Thyroid gland (tissue), 4 donors: ENCODE measurements around the gene GPR75. TPM values are rescaled to one million over a fixed set of nuclear protein-coding genes. Genes with fewer than 3 reads are reported as not detected.

Source experiments
- DNase-seq, 2 donors: peaks; one replicate each; pipeline ENCODE4 v3.0.0-alpha.2; 2019
- H3K27ac ChIP-seq, 3 donors: fragments of 200-600 bp; sonication (generic); 1 replicate in 2 of 3; 2 replicates in 1 of 3; pipeline ENCODE4 v1.5.1; 2016 to 2019; ENCODE audit warnings: mild to moderate bottlenecking in 1 of 3, moderate library complexity in 1 of 3
- H3K27me3 ChIP-seq: fragments of 200-600 bp; sonication (generic); one replicate; pipeline ENCODE4 v1.5.1; 2019
- H3K36me3 ChIP-seq, 2 donors: fragments of 200-600 bp; sonication (generic); one replicate each; pipeline ENCODE4 v1.5.1; 2016 to 2019
- H3K4me1 ChIP-seq, 2 donors: fragments of 200-600 bp; sonication (generic); one replicate each; pipeline ENCODE4 v1.5.1; 2017 to 2019
- H3K4me3 ChIP-seq, 3 donors: fragments of 200-600 bp; sonication (generic); replicated peaks in 1 of 3; 1 replicate in 2 of 3; 2 replicates in 1 of 3; pipeline ENCODE4 v1.5.1; 2016; ENCODE audit warnings: mild to moderate bottlenecking in 1 of 3
- H3K9me3 ChIP-seq: fragments of 200-600 bp; sonication (generic); one replicate; pipeline ENCODE4 v1.5.1; 2017
- CTCF ChIP-seq, 6 experiments: fragments of 200-600 bp in 3 of 6; fragments of 450-650 bp in 3 of 6; sonication (generic) in 3 of 6; IDR thresholded peaks; one replicate each; pipeline ENCODE4 v1.5.1; 2016 to 2019; ENCODE audit warnings: antibody characterized with exemption in 6 of 6, mild to moderate bottlenecking in 2 of 6, inconsistent platforms in 1 of 6, moderate library complexity in 1 of 6
- POLR2A ChIP-seq, 2 donors: fragments of 450-650 bp; IDR thresholded peaks; one replicate each; pipeline ENCODE4 v1.6.1; 2017; ENCODE audit warnings: antibody characterized with exemption in 2 of 2, mild to moderate bottlenecking in 2 of 2, moderate library complexity in 1 of 2
- WGBS, 2 donors: methylation state at CpG; one replicate each; pipeline ENCODE4 v1.1.5; 2017; 5-methylcytosine and 5-hydroxymethylcytosine counted together
- intact Hi-C: fragments of 100-400 bp; cut with DNase I; formaldehyde crosslinking; loops from one replicate; pipeline ENCODE4 v1.15.1; 2023
- total RNA-seq, 4 donors: library from RNA; depleted of rRNA; stranded (reverse); fragments of >200 nt; gene quantifications; one replicate each; pipeline ENCODE4 v1.2.3, GENCODE V29; 2016

The GPR75 gene
- total RNA-seq, 4 donors from 2014 or later: 3.7 to 7.9 (median 6.1) TPM

GRCh38 chr2:53821810-53822209 lies 38.0 kb downstream of the GPR75 start:
- H3K36me3 ChIP-seq: peaks cover 6 to 15% of the 10 kb centered on the region in 2 donors
- WGBS, 2 donors: 87 to 89% methylated on average over 6 of the region's 6 CpGs
- no peaks in the 10 kb centered on the region for H3K4me1 ChIP-seq
- no peak overlapping the region for H3K4me3 ChIP-seq
- H3K9me3 ChIP-seq: no peaks in the 10 kb centered on the region
- DNase-seq: no peak
- H3K27me3 ChIP-seq: no peaks in the 10 kb centered on the region
- H3K27ac ChIP-seq: no peak overlapping the region
- intact Hi-C loops: no loop called here
- no peak for TF ChIP-seq POLR2A (IDR thresholded peaks at IDR 0.05)
- no peak for TF ChIP-seq CTCF (IDR thresholded peaks at IDR 0.05)

GRCh38 chr2:53820711-53821110 lies 39.1 kb downstream of the GPR75 start:
- no peaks in the 10 kb centered on the region for H3K27me3 ChIP-seq
- WGBS, 2 donors: 81 to 86% methylated on average over 4 of the region's 4 CpGs
- H3K36me3 ChIP-seq: peaks cover 10 to 21% of the 10 kb centered on the region in 2 donors
- no peak for DNase-seq
- no peaks in the 10 kb centered on the region for H3K9me3 ChIP-seq
- TF ChIP-seq POLR2A (IDR thresholded peaks at IDR 0.05): no peak
- no peak for TF ChIP-seq CTCF (IDR thresholded peaks at IDR 0.05)
- no peak overlapping the region for H3K4me3 ChIP-seq
- intact Hi-C loops: no loop called here
- H3K27ac ChIP-seq: no peak overlapping the region
- no peaks in the 10 kb centered on the region for H3K4me1 ChIP-seq

GRCh38 chr2:53820048-53820447 lies 39.7 kb downstream of the GPR75 start:
- H3K4me3 ChIP-seq: no peak overlapping the region
- no peaks in the 10 kb centered on the region for H3K27me3 ChIP-seq
- no peaks in the 10 kb centered on the region for H3K4me1 ChIP-seq
- TF ChIP-seq CTCF (IDR thresholded peaks at IDR 0.05) (no peak), POLR2A (IDR thresholded peaks at IDR 0.05) (no peak)
- H3K9me3 ChIP-seq: no peaks in the 10 kb centered on the region
- intact Hi-C loops: no loop called here
- H3K27ac ChIP-seq: no peak overlapping the region
- peaks cover 11 to 23% of the 10 kb centered on the region in 2 donors for H3K36me3 ChIP-seq
- DNase-seq: no peak
- 94 to 95% methylated on average over 9 of the region's 9 CpGs for WGBS, 2 donors

- 86 to 91% methylated on average over 4 of the region's 4 CpGs for WGBS, 2 donors
- intact Hi-C loops: no loop called here
- Histone ChIP-seq H3K4me1 (no peaks in the 10 kb centered on the region), H3K36me3 (peaks cover 11 to 27% of the 10 kb centered on the region in 2 donors), H3K4me3 (no peak overlapping the region), H3K9me3 (no peaks in the 10 kb centered on the region), H3K27ac (no peak overlapping the region), H3K27me3 (no peaks in the 10 kb centered on the region)
- TF ChIP-seq POLR2A (IDR thresholded peaks at IDR 0.05) (no peak), CTCF (IDR thresholded peaks at IDR 0.05) (no peak)
- no peak for DNase-seq
Measured at GRCh38 chr2:53819634-53820033, 40.1 kb downstream of the GPR75 start.

GRCh38 chr2:53818854-53819435 lies 40.8 kb downstream of the GPR75 start:
- H3K4me1 ChIP-seq: no peaks in the 10 kb centered on the region
- peaks cover 11 to 29% of the 10 kb centered on the region in 2 donors for H3K36me3 ChIP-seq
- intact Hi-C loops: no loop called here
- no peaks in the 10 kb centered on the region for H3K9me3 ChIP-seq
- H3K4me3 ChIP-seq: no peak overlapping the region
- DNase-seq: no peak
- no peak overlapping the region for H3K27ac ChIP-seq
- no peaks in the 10 kb centered on the region for H3K27me3 ChIP-seq
- WGBS, 2 donors: 87 to 91% methylated on average over 3 of the region's 3 CpGs
- no peak for TF ChIP-seq CTCF (IDR thresholded peaks at IDR 0.05)
- no peak for TF ChIP-seq POLR2A (IDR thresholded peaks at IDR 0.05)
